Stimulated activated CD4-positive, alpha-beta T cell treated with anti-CD3 and anti-CD28 coated beads, Interleukin-12 subunit alpha, Interleukin-12 subunit beta, amount 100 ng/mL, for 4 hours (primary cell): ENCODE measurements around the gene NRBP1.

ENCODE experiments used
- DNase-seq: peaks from one replicate; pipeline ENCODE4 v3.0.0-alpha.2; 2020

NRBP1 gene

GRCh38 chr2:27428213-27428977 lies at the start of gene NRBP1:
TSS of gene NRBP1 (plus strand) at chr2:27428631. CDS start at chr2:27433274, 4,643 bp downstream.
- DNase-seq, result peak; percentile 93

DNA sequence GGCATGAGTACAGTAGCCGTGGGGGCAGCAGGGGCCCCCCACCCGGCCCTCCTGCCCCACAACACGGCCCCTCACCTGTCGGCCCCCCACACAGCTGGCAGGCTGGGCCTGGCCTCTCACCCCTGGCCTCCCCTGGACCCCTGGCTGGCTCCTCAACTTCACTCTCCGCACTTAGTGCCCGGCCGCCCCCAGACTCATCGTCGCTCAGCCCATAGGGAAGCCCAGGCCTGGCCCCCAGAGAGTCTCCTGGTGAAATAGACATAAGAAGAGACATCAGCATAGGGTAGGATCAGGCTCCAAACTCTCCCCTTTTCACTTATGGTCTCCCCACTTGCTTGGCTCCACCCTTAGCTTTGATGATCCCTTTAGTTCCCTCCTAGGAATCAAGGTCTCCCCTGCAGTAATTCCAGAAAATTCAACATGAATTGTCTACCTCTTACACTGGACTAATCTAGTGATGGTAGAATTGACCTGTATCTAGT lies 49.6 kb upstream of the NRBP1 start:
- DNase-seq, result no peak

GRCh38 chr2:27379383-27379835 lies 49.0 kb upstream of the NRBP1 start:
- no peak for DNase-seq

GRCh38 chr2:27379836-27380625 lies 48.4 kb upstream of the NRBP1 start:
- DNase-seq, result peak; percentile 9

- DNase-seq, result peak; percentile 85
Observed at GRCh38 chr2:27380626-27381545, 47.5 kb upstream of the NRBP1 start, which contains the start of gene ZNF513. TSS of gene ZNF513 (minus strand) at chr2:27380734. CDS start at chr2:27380526, 208 bp downstream.

DNA sequence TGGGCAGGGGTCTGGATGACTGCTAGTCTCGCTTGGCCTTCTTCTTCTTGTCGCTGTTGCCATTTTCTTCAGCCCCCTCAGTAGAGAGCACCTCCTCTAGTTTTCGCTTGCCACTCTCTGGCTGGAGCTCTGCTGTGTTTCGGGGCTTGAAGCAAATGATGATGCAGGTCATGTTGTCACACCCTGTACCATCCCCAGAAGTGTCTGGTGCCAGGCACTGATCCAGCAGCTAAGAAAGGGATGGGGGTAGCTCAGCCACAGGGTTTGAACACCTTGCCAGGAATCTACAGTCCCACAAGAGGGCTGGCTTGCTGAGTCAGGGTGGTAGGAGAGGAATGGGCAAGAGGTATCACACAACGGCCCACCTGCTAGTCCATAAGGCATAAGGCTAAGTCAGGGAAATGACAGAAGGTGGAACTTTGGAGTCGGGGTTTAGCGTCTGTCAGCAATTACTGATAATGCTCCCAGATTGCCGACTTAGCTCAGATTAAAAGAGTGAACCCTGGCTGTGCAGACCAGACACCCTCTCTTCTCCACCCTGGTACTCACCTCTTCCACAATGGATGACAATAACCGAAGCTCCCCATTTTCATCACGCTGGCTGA lies 46.8 kb upstream of the NRBP1 start:
- DNase-seq, result no peak

DNA sequence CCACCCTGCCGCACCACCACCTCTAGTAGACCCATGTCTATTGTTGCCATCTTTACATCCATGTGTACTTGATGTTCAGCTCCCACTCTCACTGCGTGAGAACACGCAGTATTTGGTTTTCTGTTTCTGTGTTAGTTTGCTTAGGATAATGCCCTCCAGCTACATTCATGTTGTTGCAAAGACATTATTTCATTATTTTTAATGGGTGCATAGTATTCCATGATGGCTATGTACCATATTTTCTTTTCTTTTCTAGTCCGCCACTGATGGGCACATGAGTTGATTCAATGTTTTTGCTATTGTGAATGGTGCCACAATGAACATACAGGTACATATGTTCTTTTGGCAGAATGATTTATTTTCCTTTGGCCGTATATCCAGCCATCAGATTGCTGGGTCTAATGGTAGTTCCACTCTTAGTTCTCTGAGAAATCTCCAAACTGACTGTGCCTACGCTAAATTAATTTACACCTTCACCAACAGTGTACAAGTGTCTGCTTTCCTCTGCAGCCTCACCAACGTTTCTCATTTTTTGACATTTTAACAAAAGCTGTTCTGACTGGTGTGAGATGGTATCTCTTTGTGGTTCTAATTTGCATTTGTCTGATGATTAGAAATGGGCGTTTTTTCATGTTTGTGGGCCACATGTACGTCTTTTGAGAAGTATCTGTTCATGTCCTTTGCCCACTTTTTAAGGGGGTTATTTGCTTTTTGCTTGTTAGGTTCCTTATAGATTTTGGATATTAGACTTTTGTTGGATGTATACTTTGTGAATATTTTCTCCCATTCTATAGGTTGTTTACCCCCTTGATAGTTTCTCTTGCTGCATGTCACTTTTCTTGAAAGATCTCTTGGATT lies 37.4 kb upstream of the NRBP1 start:
- DNase-seq, result no peak

DNA sequence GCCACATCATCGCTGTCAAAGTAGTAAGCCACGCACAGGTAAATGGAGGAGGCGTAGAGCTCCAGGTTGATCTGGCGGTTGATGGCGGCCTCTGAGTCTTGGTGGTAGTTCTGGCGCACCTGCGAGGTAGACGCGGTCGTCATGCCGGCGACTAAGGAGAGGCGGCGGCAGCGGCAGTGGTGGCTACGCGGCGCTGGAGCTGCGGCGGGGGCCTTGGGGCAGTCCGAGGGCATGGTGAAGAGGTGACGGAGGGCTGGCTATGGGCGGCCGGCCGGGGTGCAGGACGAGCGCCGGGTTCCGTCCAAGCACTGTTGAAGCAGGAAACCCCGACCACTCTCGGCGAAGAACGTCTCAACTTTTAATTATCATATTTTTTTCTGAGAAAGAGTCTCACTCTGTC lies 35.2 kb upstream of the NRBP1 start:
- DNase-seq, result no peak

- no peak for DNase-seq
Observed at GRCh38 chr2:27398962-27399361, 29.5 kb upstream of the NRBP1 start.

DNA sequence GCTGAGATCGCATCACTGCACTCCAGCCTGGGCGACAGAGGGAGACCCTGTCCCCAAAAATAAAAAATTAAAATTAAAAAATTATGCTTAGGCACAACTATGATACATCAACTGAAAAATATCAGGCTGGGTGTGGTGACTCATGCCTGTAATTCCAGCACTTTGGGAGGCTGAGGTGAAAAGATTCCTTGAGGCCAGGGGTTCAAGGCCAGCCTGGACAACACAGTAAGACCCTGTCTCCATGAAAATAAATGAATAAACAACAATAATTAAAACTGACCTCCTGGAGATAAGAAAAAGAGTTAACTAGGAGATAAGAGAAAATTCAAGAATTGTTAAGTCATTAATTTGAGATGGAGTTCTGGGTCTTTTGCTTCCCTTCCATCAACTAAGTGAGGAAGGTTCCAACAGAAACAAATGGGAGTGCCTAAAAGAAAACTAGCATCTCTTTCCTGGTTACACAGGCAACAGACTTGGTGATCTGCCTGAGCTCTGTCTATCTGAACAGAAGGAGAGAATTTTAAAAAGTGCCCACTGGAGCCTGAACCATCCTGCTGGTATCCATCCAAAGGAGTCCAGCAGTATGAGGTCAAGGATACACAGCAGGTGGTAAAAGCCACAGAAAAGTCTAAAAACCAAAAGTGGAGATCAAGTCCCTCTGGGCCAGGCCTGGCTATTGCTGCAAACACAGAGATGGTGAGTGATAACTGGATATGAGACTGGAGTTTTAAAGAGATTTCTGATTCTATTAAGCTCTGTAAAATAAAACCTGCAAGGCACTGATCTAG lies 27.9 kb upstream of the NRBP1 start:
- no peak for DNase-seq

DNA sequence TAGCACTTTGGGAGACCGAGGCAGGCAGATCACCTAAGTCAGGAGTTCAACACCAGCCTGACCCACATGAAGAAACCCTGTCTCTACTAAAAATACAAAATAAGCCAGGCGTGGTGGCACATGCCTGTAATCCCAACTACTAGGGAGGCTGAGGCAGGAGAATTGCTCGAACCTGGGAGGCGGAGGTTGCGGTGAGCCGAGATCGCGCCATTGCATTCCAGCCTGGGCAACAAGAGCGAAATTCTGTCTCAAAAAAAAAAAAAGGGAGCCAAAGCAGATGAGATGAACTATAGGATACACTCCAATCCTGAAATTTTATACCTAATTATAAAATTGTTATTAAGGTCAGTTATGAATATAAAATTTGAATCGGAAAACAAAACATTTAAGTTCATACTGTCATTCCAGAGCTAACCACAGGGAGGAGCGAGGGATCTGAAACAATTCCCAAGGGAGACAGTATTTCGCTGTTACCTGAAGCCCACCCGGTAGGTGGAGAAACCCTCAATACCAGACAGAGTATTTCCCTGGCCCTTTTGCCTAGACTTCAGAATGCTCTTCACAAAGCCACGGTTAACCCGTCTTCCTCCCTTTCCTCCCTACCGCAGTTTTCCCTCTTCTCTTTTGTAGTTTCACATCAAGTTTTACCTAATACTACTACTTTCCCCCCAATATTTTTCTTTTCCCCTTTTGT lies 20.5 kb upstream of the NRBP1 start:
- DNase-seq, result no peak

DNA sequence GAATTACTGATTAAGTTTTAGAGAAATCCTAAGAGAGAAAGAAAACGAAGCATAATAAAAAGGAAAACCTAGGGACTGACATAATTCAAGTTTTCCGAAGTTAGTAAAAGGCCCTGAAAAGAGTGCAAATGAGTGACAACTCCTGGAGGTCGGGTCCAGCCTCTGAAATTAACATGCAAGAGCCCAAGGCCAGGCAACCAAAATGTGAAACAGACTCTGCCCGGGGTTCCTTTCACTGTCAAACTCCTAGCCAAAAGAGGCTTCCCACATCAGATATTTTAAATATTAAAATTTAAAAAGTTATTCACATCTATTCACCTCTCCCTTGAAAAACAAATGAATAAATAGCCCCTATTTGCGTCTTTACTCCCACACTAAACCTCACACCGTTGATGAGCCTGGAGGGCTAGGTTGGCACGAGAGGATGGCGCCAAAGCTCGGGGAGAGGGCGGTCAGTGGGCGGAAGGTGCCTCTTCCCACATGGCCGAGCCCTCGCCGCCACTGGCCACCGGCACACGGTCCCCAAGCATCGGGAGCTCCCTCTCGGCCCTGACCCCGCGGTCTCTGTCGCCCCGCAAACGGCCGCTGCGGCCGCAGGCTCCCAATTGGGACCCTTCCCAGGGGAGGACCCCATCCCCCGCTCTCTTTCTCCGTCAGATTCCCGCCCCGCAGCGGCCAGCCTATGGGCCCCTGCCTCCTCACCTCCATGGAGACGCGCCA lies 19.7 kb upstream of the NRBP1 start:
- DNase-seq, result peak; percentile 21

- peak; percentile 97 for DNase-seq
Observed at GRCh38 chr2:27409321-27410073, 18.9 kb upstream of the NRBP1 start, which contains the start of gene PPM1G. TSS of gene PPM1G (minus strand) at chr2:27409591. CDS start at chr2:27409422, 169 bp downstream.

DNA sequence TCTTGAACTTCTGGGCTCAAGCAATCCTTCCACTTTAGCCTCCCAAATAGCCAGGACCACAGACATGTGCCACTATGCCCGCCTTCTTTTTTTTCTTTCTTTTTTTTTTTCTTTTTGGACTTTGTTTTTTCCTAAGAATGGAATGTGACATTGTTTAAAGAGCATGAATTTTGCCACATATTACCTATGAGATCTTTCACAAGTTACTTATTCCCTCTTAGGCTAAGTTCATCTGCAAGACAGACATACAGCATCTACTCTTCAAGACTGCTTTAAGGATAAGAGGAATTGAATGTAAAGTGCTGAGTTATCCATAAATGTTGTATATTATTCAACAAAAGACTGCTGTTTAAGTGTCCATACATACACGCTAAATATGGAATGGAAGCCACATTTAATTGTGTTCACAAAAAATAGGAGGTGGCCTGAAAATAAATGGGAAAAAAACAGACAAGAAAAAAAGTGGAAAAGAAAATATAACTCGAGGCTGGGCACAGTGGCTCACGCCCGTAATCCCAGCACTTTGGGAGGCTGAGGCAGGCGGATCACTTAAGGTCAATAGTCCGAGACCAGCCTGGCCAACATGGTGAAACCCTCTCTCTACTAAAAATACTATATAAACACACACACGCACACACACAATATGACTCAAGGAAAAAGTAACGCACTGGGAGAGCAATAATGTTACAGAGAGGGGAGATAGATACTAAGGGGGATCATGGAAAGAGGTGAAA lies 15.8 kb upstream of the NRBP1 start:
- no peak for DNase-seq

DNA sequence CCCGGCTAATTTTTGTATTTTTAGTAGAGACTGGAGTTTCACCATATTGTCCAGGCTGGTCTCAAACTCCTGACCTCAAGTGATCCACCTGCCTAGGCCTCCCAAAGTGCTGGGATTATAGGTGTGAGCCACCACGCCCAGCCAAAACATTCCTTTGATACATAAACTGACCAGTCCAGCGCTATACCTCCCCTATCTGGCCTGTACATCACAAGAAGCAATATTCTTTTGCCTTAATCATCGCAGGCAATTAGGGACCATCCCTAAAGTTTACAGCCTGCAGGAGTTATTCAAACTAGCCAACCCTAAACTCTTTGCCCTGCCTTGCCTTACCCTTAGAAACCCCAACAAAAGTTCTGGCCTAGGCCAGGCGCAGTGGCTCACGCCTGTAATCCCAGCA lies 12.3 kb upstream of the NRBP1 start:
- no peak for DNase-seq

DNA sequence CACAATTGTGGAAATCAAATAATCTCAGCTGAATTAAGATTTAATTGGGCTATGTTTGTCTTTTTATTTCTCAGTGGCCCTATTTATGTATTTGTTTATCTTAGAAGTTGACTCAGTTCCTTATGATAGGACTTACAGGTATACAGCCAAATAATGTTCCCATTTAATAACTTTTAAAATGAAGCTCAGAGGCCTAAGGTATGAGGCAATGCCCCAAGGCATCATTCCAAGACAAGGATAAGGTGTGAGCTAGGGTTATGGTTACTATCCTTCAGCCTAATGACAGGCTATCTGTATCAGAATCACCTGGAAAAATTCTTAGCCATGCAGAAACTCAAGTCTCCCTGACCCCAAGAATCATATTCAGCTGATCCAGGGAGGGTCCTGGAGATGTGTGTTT lies 7.4 kb upstream of the NRBP1 start:
- DNase-seq, result no peak

- no peak for DNase-seq
Observed at GRCh38 chr2:27421660-27422250, 6.7 kb upstream of the NRBP1 start.
